Smooth muscle cell (in vitro differentiated cells): Measurements from ENCODE around the gene HMCN2. TPM values are rescaled to one million over a fixed set of nuclear protein-coding genes. Genes with fewer than 3 reads are reported as not detected.

Source experiments
- DNase-seq: peaks from one replicate; lab custom pipeline; 2025; ENCODE audit not compliant: unreplicated experiment; lab: John Stamatoyannopoulos, UW
- H2AFZ ChIP-seq: fragments of 200-600 bp; sonication (generic); 2 replicates; pipeline ENCODE4 v1.6.0; 2016; ENCODE audit warnings: antibody characterized with exemption, low read depth, mild to moderate bottlenecking
- H3F3A ChIP-seq: fragments of 200-600 bp; sonication (generic); 2 replicates; pipeline ENCODE4 v1.6.0; 2017; ENCODE audit warnings: antibody characterized with exemption, low read depth
- H3K27ac ChIP-seq: fragments of 200-600 bp; sonication (generic); 2 replicates; pipeline ENCODE4 v1.5.1; 2016; ENCODE audit warnings: low read depth, mild to moderate bottlenecking
- H3K27me3 ChIP-seq: fragments of 200-600 bp; sonication (generic); 2 replicates; pipeline ENCODE4 v1.6.1; 2016; ENCODE audit warnings: low read depth, mild to moderate bottlenecking
- H3K36me3 ChIP-seq: fragments of 200-600 bp; sonication (generic); 2 replicates; pipeline ENCODE4 v1.5.1; 2016; ENCODE audit warnings: low read depth
- H3K4me1 ChIP-seq: fragments of 200-600 bp; sonication (generic); 2 replicates; pipeline ENCODE4 v1.5.1; 2016; ENCODE audit warnings: low read depth
- H3K4me2 ChIP-seq: fragments of 200-600 bp; sonication (generic); 2 replicates; pipeline ENCODE4 v1.6.0; 2016; ENCODE audit warnings: mild to moderate bottlenecking
- H3K4me3 ChIP-seq: fragments of 200-600 bp; sonication (generic); 2 replicates; pipeline ENCODE4 v1.5.1; 2016; ENCODE audit warnings: mild to moderate bottlenecking
- H3K79me2 ChIP-seq: fragments of 200-600 bp; sonication (generic); 2 replicates; pipeline ENCODE4 v1.6.0; 2016; ENCODE audit warnings: low read depth, mild to moderate bottlenecking
- H3K9ac ChIP-seq: fragments of 200-600 bp; sonication (generic); 2 replicates; pipeline ENCODE4 v1.6.0; 2016; ENCODE audit warnings: low read depth
- H3K9me3 ChIP-seq: fragments of 200-600 bp; sonication (generic); replicated peaks from 2 replicates; pipeline ENCODE4 v1.5.1; 2016; ENCODE audit warnings: low read depth
- H4K20me1 ChIP-seq: fragments of 200-600 bp; sonication (generic); 2 replicates; pipeline ENCODE4 v1.6.0; 2016; ENCODE audit warnings: low read depth
- CTCF ChIP-seq: fragments of 200-600 bp; sonication (generic); IDR thresholded peaks from 2 replicates; pipeline ENCODE4 v1.5.1; 2017; ENCODE audit warnings: borderline replicate concordance, mild to moderate bottlenecking, antibody characterized with exemption; ENCODE audit not compliant: insufficient read depth, poor library complexity, severe bottlenecking
- WGBS: methylation state at CpG from one replicate; pipeline ENCODE4 v1.1.7; 2016; ENCODE audit warnings: low lambda C conversion rate; 5-methylcytosine and 5-hydroxymethylcytosine counted together
- polyA plus RNA-seq: library from polyadenylated mRNA; unstranded; fragments of >200 nt; fragmentation: Nextera tagmentation; extraction: Ambion mirVana; gene quantifications from 2 replicates; pipeline ENCODE4 v1.2.1, GENCODE V29; 2016
- total RNA-seq: library from RNA; depleted of rRNA; stranded (reverse); fragments of >200 nt; gene quantifications from 2 replicates; pipeline ENCODE4 v1.2.3, GENCODE V29; 2014

Gene HMCN2
- total and polyA plus RNA-seq, 2 experiments from 2014 or later, result under 0.01 TPM; not detected in 1

- no peaks in the 10 kb centered on the region for H3K79me2 ChIP-seq
- H4K20me1 ChIP-seq, result no peaks in the 10 kb centered on the region
- H3K27me3 ChIP-seq, result no peaks in the 10 kb centered on the region
- TF ChIP-seq CTCF, result no peak
- H3K4me1 ChIP-seq, result peaks cover 8% of the 10 kb centered on the region
- H3K36me3 ChIP-seq, result no peaks in the 10 kb centered on the region
- no peak overlapping the region for H3K9ac ChIP-seq
- H3K4me2 ChIP-seq, result no peak overlapping the region
- no peaks in the 10 kb centered on the region for H3F3A ChIP-seq
- H3K27ac ChIP-seq, result no peak overlapping the region
- H3K9me3 ChIP-seq, result no peaks in the 10 kb centered on the region
- no peak overlapping the region for H2AFZ ChIP-seq
- 97% methylated on average over 6 of the region's 6 CpGs for WGBS
- DNase-seq, result no peak
- H3K4me3 ChIP-seq, result no peak overlapping the region
Measured at GRCh38 chr9:130473009-130473408, 207.4 kb downstream of the HMCN2 start.

GRCh38 chr9:130473566-130473965, 208.0 kb downstream of the HMCN2 start:
- Histone ChIP-seq H3K4me3 (no peak overlapping the region), H3K4me1 (peaks cover 14% of the 10 kb centered on the region), H3K4me2 (no peak overlapping the region), H3F3A (no peaks in the 10 kb centered on the region), H3K9ac (no peak overlapping the region), H3K27me3 (no peaks in the 10 kb centered on the region), H4K20me1 (no peaks in the 10 kb centered on the region), H2AFZ (no peak overlapping the region), H3K27ac (no peak overlapping the region), H3K36me3 (no peaks in the 10 kb centered on the region), H3K79me2 (no peaks in the 10 kb centered on the region), H3K9me3 (no peaks in the 10 kb centered on the region)
- no peak for TF ChIP-seq CTCF
- WGBS, result 81% methylated on average over 13 of the region's 13 CpGs
- DNase-seq, result no peak

- 85% methylated on average over 15 of the region's 15 CpGs for WGBS
- Histone ChIP-seq H3K9ac (no peak overlapping the region), H4K20me1 (no peaks in the 10 kb centered on the region), H3K4me3 (no peak overlapping the region), H3K4me1 (peaks cover 19% of the 10 kb centered on the region), H3K9me3 (no peaks in the 10 kb centered on the region), H3K36me3 (no peaks in the 10 kb centered on the region), H3K4me2 (no peak overlapping the region), H2AFZ (no peak overlapping the region), H3K79me2 (no peaks in the 10 kb centered on the region), H3K27ac (no peak overlapping the region), H3K27me3 (no peaks in the 10 kb centered on the region), H3F3A (no peaks in the 10 kb centered on the region)
- TF ChIP-seq CTCF, result no peak
- DNase-seq, result no peak
Measured at GRCh38 chr9:130474106-130474505, 208.5 kb downstream of the HMCN2 start.

GRCh38 chr9:130476151-130476730, 210.7 kb downstream of the HMCN2 start:
- Histone ChIP-seq H3K4me3 (no peak overlapping the region), H3K27me3 (no peaks in the 10 kb centered on the region), H3K27ac (no peak overlapping the region), H2AFZ (no peak overlapping the region), H3K9ac (no peak overlapping the region), H3K4me2 (no peak overlapping the region), H3K9me3 (no peaks in the 10 kb centered on the region), H3K79me2 (no peaks in the 10 kb centered on the region), H3K4me1 (peaks cover 25% of the 10 kb centered on the region), H3F3A (no peaks in the 10 kb centered on the region), H3K36me3 (no peaks in the 10 kb centered on the region), H4K20me1 (no peaks in the 10 kb centered on the region)
- 95% methylated on average over 21 of the region's 21 CpGs for WGBS
- no peak for TF ChIP-seq CTCF
- DNase-seq, result no peak
